GM19372 (cell line): ENCODE measurements around the gene AKAP14.
"Not testable (repeated sequence)": the region's sequence is repeated elsewhere in the genome, so short reads cannot be mapped to it uniquely, and the experiment has no call there.

Experiments
- ATAC-seq: cut with Tn5 transposase; IDR thresholded peaks from one replicate; pipeline ENCODE4 v1.9.1; 2021; ENCODE audit warnings: mild to moderate bottlenecking, low read depth, moderate library complexity; ENCODE audit not compliant: unreplicated experiment

AKAP14 gene

GRCh38 chrX:119919835-119920585 lies 24.3 kb downstream of the AKAP14 start:
- no peak for ATAC-seq

GRCh38 chrX:119922391-119922790 lies 26.7 kb downstream of the AKAP14 start:
- ATAC-seq: not testable (repeated sequence)

- no peak for ATAC-seq
Observed at GRCh38 chrX:119935215-119935874, 39.7 kb downstream of the AKAP14 start.

GRCh38 chrX:119941336-119941735 lies 45.6 kb downstream of the AKAP14 start:
- no peak for ATAC-seq

GRCh38 chrX:119942173-119942819 lies 46.6 kb downstream of the AKAP14 start:
- no peak for ATAC-seq

- ATAC-seq: peak; percentile 13
Observed at GRCh38 chrX:119942831-119943184, 47.1 kb downstream of the AKAP14 start.

GRCh38 chrX:119943185-119943988 lies 47.7 kb downstream of the AKAP14 start, which contains the start of gene NKAP:
NKAP (minus strand) TSS chrX:119943751; CDS start chrX:119943605, 146 bp downstream.
- peak; percentile 80 for ATAC-seq

- no peak for ATAC-seq
Observed at GRCh38 chrX:119945481-119945880, 49.8 kb downstream of the AKAP14 start.

- no peak for ATAC-seq
Observed at GRCh38 chrX:119948381-119948780, 52.7 kb downstream of the AKAP14 start.

GRCh38 chrX:119954374-119954773 lies 58.7 kb downstream of the AKAP14 start:
- no peak for ATAC-seq

- ATAC-seq: not testable (repeated sequence)
Observed at GRCh38 chrX:119955807-119956570, 60.3 kb downstream of the AKAP14 start.

GRCh38 chrX:119960625-119961024 lies 64.9 kb downstream of the AKAP14 start:
- no peak for ATAC-seq

- not testable (repeated sequence) for ATAC-seq
Observed at GRCh38 chrX:119966837-119967236, 71.1 kb downstream of the AKAP14 start.
